ENCODE results near the gene PNMA6E.

Gene PNMA6E

GRCh38 chrX:153417637-153418036 lies 16.5 kb upstream of the PNMA6E start:
- Mint-ChIP-seq H3K4me1 (ENCODE audit: low read depth) (no peaks in the 10 kb centered on the region), H3K36me3 (ENCODE audit: low read depth) (no peaks in the 10 kb centered on the region), H3K27me3 (ENCODE audit: low read depth) (no peaks in the 10 kb centered on the region), H3K4me3 (no peak overlapping the region), H3K27ac (no peak overlapping the region), H3K9me3 (no peaks in the 10 kb centered on the region)

GRCh38 chrX:153416781-153417450 lies 15.8 kb upstream of the PNMA6E start:
- Mint-ChIP-seq H3K36me3 (ENCODE audit: low read depth) (no peaks in the 10 kb centered on the region), H3K4me1 (ENCODE audit: low read depth) (peaks cover 5% of the 10 kb centered on the region), H3K9me3 (no peaks in the 10 kb centered on the region), H3K27me3 (ENCODE audit: low read depth) (no peaks in the 10 kb centered on the region), H3K27ac (no peak overlapping the region), H3K4me3 (no peak overlapping the region)

- Mint-ChIP-seq H3K4me1 (ENCODE audit: low read depth) (peaks cover 6% of the 10 kb centered on the region), H3K36me3 (ENCODE audit: low read depth) (no peaks in the 10 kb centered on the region), H3K9me3 (no peaks in the 10 kb centered on the region), H3K4me3 (no peak overlapping the region), H3K27me3 (ENCODE audit: low read depth) (no peaks in the 10 kb centered on the region), H3K27ac (no peak overlapping the region)
Observed at GRCh38 chrX:153414856-153415510, 13.8 kb upstream of the PNMA6E start.

- Mint-ChIP-seq H3K9me3 (no peaks in the 10 kb centered on the region), H3K27me3 (ENCODE audit: low read depth) (no peaks in the 10 kb centered on the region), H3K4me3 (no peak overlapping the region), H3K36me3 (ENCODE audit: low read depth) (no peaks in the 10 kb centered on the region), H3K27ac (no peak overlapping the region), H3K4me1 (ENCODE audit: low read depth) (peaks cover 6% of the 10 kb centered on the region)
Observed at GRCh38 chrX:153413731-153414130, 12.6 kb upstream of the PNMA6E start.

GRCh38 chrX:153412746-153413720 lies 11.9 kb upstream of the PNMA6E start:
- Mint-ChIP-seq H3K9me3 (no peaks in the 10 kb centered on the region), H3K4me3 (no peak overlapping the region), H3K36me3 (ENCODE audit: low read depth) (no peaks in the 10 kb centered on the region), H3K4me1 (ENCODE audit: low read depth) (peaks cover 6% of the 10 kb centered on the region), H3K27ac (no peak overlapping the region), H3K27me3 (ENCODE audit: low read depth) (no peaks in the 10 kb centered on the region)

- Mint-ChIP-seq H3K4me1 (ENCODE audit: low read depth) (peaks cover 6% of the 10 kb centered on the region), H3K27me3 (ENCODE audit: low read depth) (no peaks in the 10 kb centered on the region), H3K4me3 (peak overlapping the region; percentile 70), H3K27ac (no peak overlapping the region), H3K36me3 (ENCODE audit: low read depth) (no peaks in the 10 kb centered on the region), H3K9me3 (no peaks in the 10 kb centered on the region)
Observed at GRCh38 chrX:153411988-153412574, 10.9 kb upstream of the PNMA6E start.

- H3K9me3 Mint-ChIP-seq = no peaks in the 10 kb centered on the region
- no peaks in the 10 kb centered on the region for H3K36me3 Mint-ChIP-seq (ENCODE audit: low read depth)
- peak within 1 kb of the TSS; percentile 70 for H3K4me3 Mint-ChIP-seq
- peaks cover 6% of the 10 kb centered on the region for H3K4me1 Mint-ChIP-seq (ENCODE audit: low read depth)
- H3K27me3 Mint-ChIP-seq (ENCODE audit: low read depth) = no peaks in the 10 kb centered on the region
- no peak within 1 kb of the TSS for H3K27ac Mint-ChIP-seq
Observed at GRCh38 chrX:153411255-153411987, 10.3 kb upstream of the PNMA6E start, which contains the start of gene ZFP92. Gene ZFP92, plus strand, starts transcription at chrX:153411472. Its CDS starts 6,851 bp downstream, at chrX:153418323.

GRCh38 chrX:153410888-153411254 lies 9.7 kb upstream of the PNMA6E start:
- H3K27me3 Mint-ChIP-seq (ENCODE audit: low read depth) = no peaks in the 10 kb centered on the region
- no peaks in the 10 kb centered on the region for H3K9me3 Mint-ChIP-seq
- H3K36me3 Mint-ChIP-seq (ENCODE audit: low read depth) = no peaks in the 10 kb centered on the region
- H3K4me1 Mint-ChIP-seq (ENCODE audit: low read depth) = peaks cover 6% of the 10 kb centered on the region
- no peak overlapping the region for H3K27ac Mint-ChIP-seq
- peak overlapping the region; percentile 46 for H3K4me3 Mint-ChIP-seq

- Mint-ChIP-seq H3K27ac (no peak overlapping the region), H3K4me1 (ENCODE audit: low read depth) (peaks cover 6% of the 10 kb centered on the region), H3K4me3 (no peak overlapping the region)
Observed at GRCh38 chrX:153410373-153410772, 9.2 kb upstream of the PNMA6E start.

GRCh38 chrX:153409414-153410101 lies 8.4 kb upstream of the PNMA6E start:
- peaks cover 6% of the 10 kb centered on the region for H3K4me1 Mint-ChIP-seq (ENCODE audit: low read depth)
- H3K27ac Mint-ChIP-seq = no peak overlapping the region
- peaks cover 3% of the 10 kb centered on the region for H3K27me3 Mint-ChIP-seq (ENCODE audit: low read depth)
- H3K9me3 Mint-ChIP-seq = no peaks in the 10 kb centered on the region
- no peaks in the 10 kb centered on the region for H3K36me3 Mint-ChIP-seq (ENCODE audit: low read depth)
- H3K4me3 Mint-ChIP-seq = no peak overlapping the region

More at GRCh38 chrX:153410373-153410772, 9.2 kb upstream of the PNMA6E start:
- no peaks in the 10 kb centered on the region for H3K9me3 Mint-ChIP-seq
- no peaks in the 10 kb centered on the region for H3K36me3 Mint-ChIP-seq (ENCODE audit: low read depth)
- H3K27me3 Mint-ChIP-seq (ENCODE audit: low read depth) = no peaks in the 10 kb centered on the region

GRCh38 chrX:153408871-153409351 lies 7.8 kb upstream of the PNMA6E start:
- H3K4me1 Mint-ChIP-seq (ENCODE audit: low read depth) = peaks cover 6% of the 10 kb centered on the region
- peaks cover 5% of the 10 kb centered on the region for H3K27me3 Mint-ChIP-seq (ENCODE audit: low read depth)
- H3K9me3 Mint-ChIP-seq = no peaks in the 10 kb centered on the region
- no peaks in the 10 kb centered on the region for H3K36me3 Mint-ChIP-seq (ENCODE audit: low read depth)
- no peak overlapping the region for H3K4me3 Mint-ChIP-seq
- H3K27ac Mint-ChIP-seq = no peak overlapping the region

- H3K27ac Mint-ChIP-seq = no peak overlapping the region
- peaks cover 6% of the 10 kb centered on the region for H3K27me3 Mint-ChIP-seq (ENCODE audit: low read depth)
- H3K36me3 Mint-ChIP-seq (ENCODE audit: low read depth) = no peaks in the 10 kb centered on the region
Observed at GRCh38 chrX:153408221-153408721, 7.1 kb upstream of the PNMA6E start.

GRCh38 chrX:153407736-153408135 lies 6.6 kb upstream of the PNMA6E start:
- H3K36me3 Mint-ChIP-seq (ENCODE audit: low read depth) = no peaks in the 10 kb centered on the region

More at GRCh38 chrX:153408221-153408721, 7.1 kb upstream of the PNMA6E start:
- Mint-ChIP-seq H3K4me1 (ENCODE audit: low read depth) (peaks cover 6% of the 10 kb centered on the region), H3K4me3 (no peak overlapping the region), H3K9me3 (no peaks in the 10 kb centered on the region)

More at GRCh38 chrX:153407736-153408135, 6.6 kb upstream of the PNMA6E start:
- no peak overlapping the region for H3K27ac Mint-ChIP-seq
- H3K4me1 Mint-ChIP-seq (ENCODE audit: low read depth) = peaks cover 6% of the 10 kb centered on the region
- no peak overlapping the region for H3K4me3 Mint-ChIP-seq
- no peaks in the 10 kb centered on the region for H3K9me3 Mint-ChIP-seq
- H3K27me3 Mint-ChIP-seq (ENCODE audit: low read depth) = peaks cover 11% of the 10 kb centered on the region
